HG03378 (cell line): ENCODE data around the gene SURF1.

Experiments used
- ATAC-seq: cut with Tn5 transposase; IDR thresholded peaks from one replicate; pipeline ENCODE4 v1.9.1; 2021; ENCODE audit warnings: mild to moderate bottlenecking, moderate library complexity; ENCODE audit not compliant: unreplicated experiment

The SURF1 gene

GRCh38 chr9:133366435-133366834, 10.1 kb upstream of the SURF1 start:
- ATAC-seq = no peak

GRCh38 chr9:133362359-133363044, 6.2 kb upstream of the SURF1 start:
- no peak for ATAC-seq

GRCh38 chr9:133361507-133362092, 5.3 kb upstream of the SURF1 start:
- ATAC-seq = no peak

GRCh38 chr9:133360400-133361393, 4.4 kb upstream of the SURF1 start:
- no peak for ATAC-seq

GRCh38 chr9:133359399-133360175, 3.3 kb upstream of the SURF1 start:
- no peak for ATAC-seq

GRCh38 chr9:133357656-133358055, 1.4 kb upstream of the SURF1 start:
- no peak for ATAC-seq

GRCh38 chr9:133355881-133356357, 368 bp downstream of the SURF1 start:
- ATAC-seq = no peak

GRCh38 chr9:133354766-133355165, 1.5 kb downstream of the SURF1 start:
- ATAC-seq = no peak

- no peak for ATAC-seq
These were observed 2.7 kb downstream of the SURF1 start for GRCh38 chr9:133353548-133353947.

GRCh38 chr9:133352635-133353340, 3.5 kb downstream of the SURF1 start:
- no peak for ATAC-seq

GRCh38 chr9:133351908-133352634, 4.2 kb downstream of the SURF1 start:
- no peak for ATAC-seq

- ATAC-seq = no peak
These were observed 4.8 kb downstream of the SURF1 start for GRCh38 chr9:133351526-133351907.

GRCh38 chr9:133349965-133350616, 6.2 kb downstream of the SURF1 start:
- ATAC-seq = no peak

GRCh38 chr9:133348718-133349573, 7.3 kb downstream of the SURF1 start:
- no peak for ATAC-seq

- ATAC-seq = peak; percentile 75
These were observed 8.1 kb downstream of the SURF1 start, which contains the start of the genes MED22 and RPL7A for GRCh38 chr9:133347985-133348717. Gene MED22, minus strand, starts transcription at chr9:133348131. Its CDS starts 1,469 bp downstream, at chr9:133346662. Gene RPL7A, plus strand, starts transcription at chr9:133348218. Its CDS starts 26 bp downstream, at chr9:133348244.

- ATAC-seq = peak; percentile 9
These were observed 8.7 kb downstream of the SURF1 start for GRCh38 chr9:133347515-133347984.
